Right lobe of liver (tissue), 6 donors: ENCODE measurements around the gene SMIM43. TPM values are rescaled to one million over a fixed set of nuclear protein-coding genes. Genes with fewer than 3 reads are reported as not detected.
A peak's percentile ranks its signal among the peaks of the same experiment; 100 is the strongest.

Source experiments
- ATAC-seq, 4 donors: fragments of 200-7000 bp; cut with Tn5 transposase; one replicate each; pipeline ENCODE4 v1.9.1; 2020; ENCODE audit warnings: mild to moderate bottlenecking in 4 of 4, moderate library complexity in 4 of 4
- DNase-seq, 3 donors: peaks; one replicate each; pipeline ENCODE4 v3.0.0-alpha.2; 2020
- H3K27ac ChIP-seq, 3 donors: fragments of 200-600 bp; one replicate each; pipeline ENCODE4 v1.8.0; 2022
- H3K27me3 ChIP-seq, 2 donors: fragments of 200-600 bp; one replicate each; pipeline ENCODE4 v1.8.0; 2022
- H3K36me3 ChIP-seq, 4 donors: fragments of 200-600 bp; sonication (generic) in 1 of 4; one replicate each; pipeline versions ENCODE4 v1.5.1 to v1.8.0; 2017 to 2022; ENCODE audit warnings: control low read depth in 1 of 4
- H3K4me1 ChIP-seq, 4 donors: fragments of 200-600 bp; sonication (generic) in 1 of 4; one replicate each; pipeline versions ENCODE4 v1.5.1 to v1.8.0; 2017 to 2022; ENCODE audit warnings: control low read depth in 1 of 4
- H3K4me3 ChIP-seq, 3 donors: fragments of 200-600 bp; one replicate each; pipeline ENCODE4 v1.8.0; 2022
- H3K9me3 ChIP-seq, 4 donors: fragments of 200-600 bp; sonication (generic) in 1 of 4; one replicate each; pipeline versions ENCODE4 v1.5.1 to v1.8.0; 2017 to 2022; ENCODE audit warnings: control low read depth in 1 of 4
- CTCF ChIP-seq, 4 donors: fragments of 200-600 bp in 3 of 4; fragments of 450-650 bp in 1 of 4; IDR thresholded peaks; one replicate each; pipeline versions ENCODE4 v1.5.1 to v1.8.0; 2016 to 2022; ENCODE audit warnings: antibody characterized with exemption in 4 of 4, mild to moderate bottlenecking in 2 of 4
- POLR2A ChIP-seq: fragments of 450-650 bp; IDR thresholded peaks from one replicate; pipeline ENCODE4 v1.6.1; 2017; ENCODE audit warnings: antibody characterized with exemption, mild to moderate bottlenecking
- WGBS: methylation state at CpG from one replicate; pipeline ENCODE4 v1.1.6; 2018; ENCODE audit warnings: low coverage, low lambda C conversion rate; ENCODE audit not compliant: insufficient coverage; ENCODE audit errors: missing lambda C conversion rate; 5-methylcytosine and 5-hydroxymethylcytosine counted together
- intact Hi-C, 2 donors: fragments of 100-400 bp; cut with DNase I; formaldehyde crosslinking; loops; one replicate each; pipeline versions ENCODE4 v1.11.2 to v1.14.1; 2022
- total RNA-seq, 6 experiments: library from RNA; depleted of rRNA in 2 of 6; stranded (reverse); fragments of >200 nt in 2 of 6; fragmentation: NEBNext Ultra II Directional in 3 of 6; extraction: Animal tissue kit (Norgen Biotek cat#: 25700) in 3 of 6; gene quantifications; one replicate each; pipeline versions ENCODE4 v1.1.0 to v1.2.4, GENCODE V29; 2016 to 2023
- donor health status: DM: no; HTN: yes; CAD: no.
- donor health status: DM: no; HTN: no; CAD: no.
- donor health status: DM: no; HTN: no; CAD: no.
- donor health status: DM: no; HTN: yes; CAD: no.
- donor health status: DM: no; HTN: yes; CAD: no.

The SMIM43 gene
- total RNA-seq, 6 experiments from 2014 or later: not detected

GRCh38 chr4:121799208-121799823 lies 34.4 kb upstream of the SMIM43 start:
- Histone ChIP-seq H3K4me3 (no peak overlapping the region), H3K4me1 (peaks cover 0 to 15% (median 0%) of the 10 kb centered on the region in 4 donors), H3K36me3 (peaks cover 0 to 16% (median 4%) of the 10 kb centered on the region in 4 donors), H3K27me3 (no peaks in the 10 kb centered on the region), H3K27ac (peak overlapping the region in 1 of 3 donors; percentile 21), H3K9me3 (no peaks in the 10 kb centered on the region)
- intact Hi-C loops: no loop called here
- TF ChIP-seq POLR2A (no peak), CTCF (IDR thresholded peaks at IDR 0.05) (no peak)
- 30% methylated on average over 2 of the region's 2 CpGs for WGBS
- DNase-seq (no peak), ATAC-seq (peak in 2 of 4 donors; percentile 9 to 31)

GRCh38 chr4:121796283-121796682 lies 31.3 kb upstream of the SMIM43 start:
- Histone ChIP-seq H3K36me3 (no peaks in the 10 kb centered on the region), H3K4me3 (no peak overlapping the region), H3K27ac (no peak overlapping the region), H3K27me3 (no peaks in the 10 kb centered on the region), H3K9me3 (no peaks in the 10 kb centered on the region), H3K4me1 (peaks cover 0 to 8% (median 0%) of the 10 kb centered on the region in 4 donors)
- TF ChIP-seq POLR2A (no peak), CTCF (IDR thresholded peaks at IDR 0.05) (no peak)
- intact Hi-C loops: no loop called here
- no peak for ATAC-seq
- DNase-seq: no peak

GRCh38 chr4:121794505-121795188 lies 29.7 kb upstream of the SMIM43 start:
- Histone ChIP-seq H3K36me3 (no peaks in the 10 kb centered on the region), H3K4me3 (no peak overlapping the region), H3K9me3 (no peaks in the 10 kb centered on the region), H3K27ac (no peak overlapping the region), H3K27me3 (no peaks in the 10 kb centered on the region), H3K4me1 (peaks cover 0 to 4% (median 0%) of the 10 kb centered on the region in 4 donors)
- intact Hi-C loops: no loop called here
- WGBS: 47% methylated on average over 4 of the region's 5 CpGs
- TF ChIP-seq CTCF (IDR thresholded peaks at IDR 0.05) (no peak), POLR2A (no peak)
- DNase-seq (no peak), ATAC-seq (no peak)

- H3K4me3 ChIP-seq: no peak overlapping the region
- no peaks in the 10 kb centered on the region for H3K4me1 ChIP-seq
- no peak overlapping the region for H3K27ac ChIP-seq
- no peak for DNase-seq
- H3K9me3 ChIP-seq: no peaks in the 10 kb centered on the region
- WGBS: 69% methylated on average over 2 of the region's 2 CpGs
- no peak for ATAC-seq
- intact Hi-C loops: no loop called here
- H3K27me3 ChIP-seq: no peaks in the 10 kb centered on the region
- no peak for TF ChIP-seq POLR2A
- no peak for TF ChIP-seq CTCF (IDR thresholded peaks at IDR 0.05)
- H3K36me3 ChIP-seq: no peaks in the 10 kb centered on the region
Observed at GRCh38 chr4:121792966-121793365, 28.0 kb upstream of the SMIM43 start.
